Measurements from ENCODE around the gene FAM83D.

DNA sequence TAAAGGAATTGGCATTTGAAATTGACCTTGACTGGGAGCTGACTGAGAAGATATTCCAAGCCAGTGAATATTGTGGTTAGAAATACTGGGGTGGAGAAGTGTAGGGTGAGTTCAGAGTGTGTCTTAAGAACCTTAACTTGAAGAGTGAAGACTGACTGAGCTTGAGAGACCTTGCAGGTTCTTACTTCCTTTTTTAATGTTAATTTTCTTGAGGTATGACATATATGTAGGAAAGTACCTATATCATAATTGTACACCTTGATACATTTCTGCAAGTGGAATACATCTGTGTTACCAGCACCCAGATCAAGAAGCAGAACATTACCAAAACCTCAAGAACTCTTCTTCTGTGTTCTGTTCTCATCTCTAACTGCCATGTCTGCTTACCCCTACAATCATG, 46.9 kb downstream of the FAM83D start:
- TF ChIP-seq, protein P1, sequence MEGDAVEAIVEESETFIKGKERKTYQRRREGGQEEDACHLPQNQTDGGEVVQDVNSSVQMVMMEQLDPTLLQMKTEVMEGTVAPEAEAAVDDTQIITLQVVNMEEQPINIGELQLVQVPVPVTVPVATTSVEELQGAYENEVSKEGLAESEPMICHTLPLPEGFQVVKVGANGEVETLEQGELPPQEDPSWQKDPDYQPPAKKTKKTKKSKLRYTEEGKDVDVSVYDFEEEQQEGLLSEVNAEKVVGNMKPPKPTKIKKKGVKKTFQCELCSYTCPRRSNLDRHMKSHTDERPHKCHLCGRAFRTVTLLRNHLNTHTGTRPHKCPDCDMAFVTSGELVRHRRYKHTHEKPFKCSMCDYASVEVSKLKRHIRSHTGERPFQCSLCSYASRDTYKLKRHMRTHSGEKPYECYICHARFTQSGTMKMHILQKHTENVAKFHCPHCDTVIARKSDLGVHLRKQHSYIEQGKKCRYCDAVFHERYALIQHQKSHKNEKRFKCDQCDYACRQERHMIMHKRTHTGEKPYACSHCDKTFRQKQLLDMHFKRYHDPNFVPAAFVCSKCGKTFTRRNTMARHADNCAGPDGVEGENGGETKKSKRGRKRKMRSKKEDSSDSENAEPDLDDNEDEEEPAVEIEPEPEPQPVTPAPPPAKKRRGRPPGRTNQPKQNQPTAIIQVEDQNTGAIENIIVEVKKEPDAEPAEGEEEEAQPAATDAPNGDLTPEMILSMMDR (IDR thresholded peaks at IDR 0.05; ENCODE audit: low read depth, low read length, poor library complexity, severe bottlenecking), result no peak
- no peak for TF ChIP-seq EZH2phosphoT487 (IDR thresholded peaks at IDR 0.05; ENCODE audit: borderline replicate concordance, low read length)
